Gastroesophageal sphincter (tissue), 3 donors: ENCODE measurements around the gene ADGRG6.

Source experiments
- EP300 ChIP-seq: sonication (generic); formaldehyde crosslinking; IDR thresholded peaks from one replicate; pipeline ENCODE4 v1.6.1; 2017; ENCODE audit warnings: antibody characterized with exemption, mild to moderate bottlenecking
- TF ChIP-seq, protein P1 (sequence below), 4 experiments: fragments of 200-600 bp in 2 of 4; fragments of 450-650 bp in 2 of 4; sonication (generic) in 1 of 4; IDR thresholded peaks; one replicate each; pipeline ENCODE4 v1.5.1; 2017 to 2019; ENCODE audit warnings: antibody characterized with exemption in 4 of 4, mild to moderate bottlenecking in 2 of 4, moderate library complexity in 2 of 4

DNA sequence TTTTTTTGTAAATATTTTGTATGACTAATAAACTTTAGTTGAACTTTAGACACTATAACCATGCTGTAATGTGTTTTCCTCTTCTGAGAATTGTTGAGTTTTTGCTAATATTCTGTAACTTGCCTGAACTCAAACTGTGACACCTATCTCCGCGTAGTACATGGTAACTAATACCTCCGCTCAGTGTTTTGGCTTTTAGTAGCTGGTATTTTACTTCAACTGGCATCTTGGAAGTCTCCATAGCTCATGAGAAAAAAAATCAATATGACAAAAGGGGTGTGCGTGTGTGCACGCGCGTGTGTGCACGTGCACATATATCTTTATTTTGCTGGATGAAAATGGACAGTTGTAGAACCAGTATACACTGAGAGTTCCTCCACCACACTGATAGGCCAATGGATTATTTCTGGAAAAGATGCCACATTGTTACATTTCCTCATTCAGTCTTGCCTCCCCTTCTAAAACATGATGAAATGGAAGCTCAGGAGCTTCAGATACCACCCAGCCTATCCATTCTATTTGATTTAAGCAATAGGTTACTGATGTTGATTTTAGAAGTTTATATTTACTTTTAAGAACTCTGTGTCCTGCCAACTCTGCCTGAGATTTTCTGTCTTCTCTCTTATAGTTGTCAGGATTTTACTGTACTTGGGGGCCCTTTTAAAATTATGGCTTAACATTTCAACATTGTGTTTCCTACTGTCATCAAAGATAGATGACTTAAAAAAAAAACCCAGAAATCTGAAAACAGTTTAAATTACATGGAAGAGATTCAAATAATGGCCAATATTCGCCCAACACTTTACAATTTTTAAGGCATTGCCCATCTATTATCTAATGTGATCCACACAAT is 16.3 kb upstream of the ADGRG6 start:
- TF ChIP-seq, protein P1, sequence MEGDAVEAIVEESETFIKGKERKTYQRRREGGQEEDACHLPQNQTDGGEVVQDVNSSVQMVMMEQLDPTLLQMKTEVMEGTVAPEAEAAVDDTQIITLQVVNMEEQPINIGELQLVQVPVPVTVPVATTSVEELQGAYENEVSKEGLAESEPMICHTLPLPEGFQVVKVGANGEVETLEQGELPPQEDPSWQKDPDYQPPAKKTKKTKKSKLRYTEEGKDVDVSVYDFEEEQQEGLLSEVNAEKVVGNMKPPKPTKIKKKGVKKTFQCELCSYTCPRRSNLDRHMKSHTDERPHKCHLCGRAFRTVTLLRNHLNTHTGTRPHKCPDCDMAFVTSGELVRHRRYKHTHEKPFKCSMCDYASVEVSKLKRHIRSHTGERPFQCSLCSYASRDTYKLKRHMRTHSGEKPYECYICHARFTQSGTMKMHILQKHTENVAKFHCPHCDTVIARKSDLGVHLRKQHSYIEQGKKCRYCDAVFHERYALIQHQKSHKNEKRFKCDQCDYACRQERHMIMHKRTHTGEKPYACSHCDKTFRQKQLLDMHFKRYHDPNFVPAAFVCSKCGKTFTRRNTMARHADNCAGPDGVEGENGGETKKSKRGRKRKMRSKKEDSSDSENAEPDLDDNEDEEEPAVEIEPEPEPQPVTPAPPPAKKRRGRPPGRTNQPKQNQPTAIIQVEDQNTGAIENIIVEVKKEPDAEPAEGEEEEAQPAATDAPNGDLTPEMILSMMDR (IDR thresholded peaks at IDR 0.05): no peak
- TF ChIP-seq EP300: no peak
